ENCODE measurements around the gene UBE2L6.

UBE2L6 gene

GRCh38 chr11:57562596-57562995 lies 4.9 kb downstream of the UBE2L6 start:
- peak; percentile 40 for TF ChIP-seq RAD21 (IDR thresholded peaks at IDR 0.05; ENCODE audit: low read depth)
- no peak for TF ChIP-seq TAF1 (IDR thresholded peaks at IDR 0.05; ENCODE audit: low read depth)
- TF ChIP-seq TCF12 (IDR thresholded peaks at IDR 0.05; ENCODE audit: low read depth), result no peak
- no peak for TF ChIP-seq FOXM1 (IDR thresholded peaks at IDR 0.05; ENCODE audit: borderline replicate concordance, low read depth)
- no peak for TF ChIP-seq YY1 (IDR thresholded peaks at IDR 0.05; ENCODE audit: low read depth)

- TF ChIP-seq CREB1 (IDR thresholded peaks at IDR 0.05; ENCODE audit: low read depth), result no peak
- TF ChIP-seq NFIC (IDR thresholded peaks at IDR 0.05), result peak; percentile 67
Measured at GRCh38 chr11:57560146-57560545, 7.3 kb downstream of the UBE2L6 start.

- TF ChIP-seq TAF1 (IDR thresholded peaks at IDR 0.05; ENCODE audit: low read depth) (no peak), EP300 (IDR thresholded peaks at IDR 0.05; ENCODE audit: borderline replicate concordance) (no peak), RAD21 (IDR thresholded peaks at IDR 0.05; ENCODE audit: low read depth) (no peak), REST (IDR thresholded peaks at IDR 0.05; ENCODE audit: low read depth) (no peak)
Measured at GRCh38 chr11:57556041-57556440, 11.4 kb downstream of the UBE2L6 start.

DNA sequence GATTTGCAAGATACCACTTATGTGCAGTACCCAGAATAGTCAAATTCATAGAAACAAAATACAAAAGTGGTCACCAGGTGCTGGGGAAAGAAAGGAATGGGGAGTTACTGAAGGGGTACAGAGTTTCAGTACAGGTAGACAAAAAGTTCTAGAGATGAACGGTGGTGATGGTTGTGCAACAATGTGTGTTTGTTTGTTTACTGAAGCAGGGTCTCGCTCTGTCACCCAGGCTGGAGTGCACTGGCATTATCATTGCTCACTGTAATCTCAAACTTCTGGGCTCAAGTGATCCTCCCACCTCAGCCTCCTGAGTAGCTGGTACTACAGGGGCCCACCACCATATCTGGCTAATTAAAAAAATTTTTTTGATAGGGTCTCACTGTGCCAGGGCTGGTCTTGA lies 12.1 kb downstream of the UBE2L6 start:
- TF ChIP-seq MAX (IDR thresholded peaks at IDR 0.05) (no peak), EP300 (IDR thresholded peaks at IDR 0.05; ENCODE audit: borderline replicate concordance) (no peak), USF1 (IDR thresholded peaks at IDR 0.05) (no peak), TEAD4 (IDR thresholded peaks at IDR 0.05) (no peak), TCF12 (IDR thresholded peaks at IDR 0.05; ENCODE audit: low read depth) (no peak), REST (IDR thresholded peaks at IDR 0.05; ENCODE audit: low read depth) (no peak), FOXM1 (IDR thresholded peaks at IDR 0.05; ENCODE audit: borderline replicate concordance, low read depth) (no peak), NFIC (IDR thresholded peaks at IDR 0.05) (no peak), RAD21 (IDR thresholded peaks at IDR 0.05; ENCODE audit: low read depth) (no peak), CEBPB (IDR thresholded peaks at IDR 0.05) (no peak), ZBTB7A (IDR thresholded peaks at IDR 0.05; ENCODE audit: low read depth) (no peak), EGR1 (IDR thresholded peaks at IDR 0.05) (no peak), YY1 (IDR thresholded peaks at IDR 0.05; ENCODE audit: low read depth) (no peak), TAF1 (IDR thresholded peaks at IDR 0.05; ENCODE audit: low read depth) (no peak), CREB1 (IDR thresholded peaks at IDR 0.05; ENCODE audit: low read depth) (no peak)

GRCh38 chr11:57552479-57552878 lies 15.0 kb downstream of the UBE2L6 start:
- TF ChIP-seq FOXM1 (IDR thresholded peaks at IDR 0.05; ENCODE audit: borderline replicate concordance, low read depth) (no peak), RAD21 (IDR thresholded peaks at IDR 0.05; ENCODE audit: low read depth) (no peak), CEBPB (IDR thresholded peaks at IDR 0.05) (no peak), EGR1 (IDR thresholded peaks at IDR 0.05) (no peak), NFIC (IDR thresholded peaks at IDR 0.05) (no peak), ZBTB7A (IDR thresholded peaks at IDR 0.05; ENCODE audit: low read depth) (no peak), TEAD4 (IDR thresholded peaks at IDR 0.05) (no peak), REST (IDR thresholded peaks at IDR 0.05; ENCODE audit: low read depth) (no peak), YY1 (IDR thresholded peaks at IDR 0.05; ENCODE audit: low read depth) (no peak), TAF1 (IDR thresholded peaks at IDR 0.05; ENCODE audit: low read depth) (no peak), CREB1 (IDR thresholded peaks at IDR 0.05; ENCODE audit: low read depth) (no peak), MAX (IDR thresholded peaks at IDR 0.05) (no peak), EP300 (IDR thresholded peaks at IDR 0.05; ENCODE audit: borderline replicate concordance) (no peak), TCF12 (IDR thresholded peaks at IDR 0.05; ENCODE audit: low read depth) (no peak), USF1 (IDR thresholded peaks at IDR 0.05) (no peak)
